Right lung (tissue), 10 donors: ENCODE measurements around the gene ATRAID. TPM values are rescaled to one million over a fixed set of nuclear protein-coding genes. Genes with fewer than 3 reads are reported as not detected.
"Not testable (repeated sequence)": the region's sequence is repeated elsewhere in the genome, so short reads cannot be mapped to it uniquely, and the experiment has no call there.

ENCODE experiments used
- DNase-seq, 2 donors: peaks; one replicate each; pipeline ENCODE4 v3.0.0-alpha.2; 2013
- long read RNA-seq, 8 donors: transcript quantifications; one replicate each; lab custom pipeline, GENCODE V29; 2026
- polyA plus RNA-seq, 5 donors: library from polyadenylated mRNA; unstranded; fragments of 120-200 nt; gene quantifications; one replicate each; pipeline versions ENCODE4 v1.2.1 to v1.2.3, GENCODE V29; 2013; ENCODE audit warnings: inconsistent platforms in 1 of 5, low replicate concordance in 1 of 5; ENCODE audit not compliant: insufficient read length in 5 of 5, insufficient read depth in 1 of 5

Gene ATRAID, protein sequence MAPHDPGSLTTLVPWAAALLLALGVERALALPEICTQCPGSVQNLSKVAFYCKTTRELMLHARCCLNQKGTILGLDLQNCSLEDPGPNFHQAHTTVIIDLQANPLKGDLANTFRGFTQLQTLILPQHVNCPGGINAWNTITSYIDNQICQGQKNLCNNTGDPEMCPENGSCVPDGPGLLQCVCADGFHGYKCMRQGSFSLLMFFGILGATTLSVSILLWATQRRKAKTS
- 100 to 1,000 TPM; 125 to 154 (median 136) TPM for polyA plus RNA-seq
- long read RNA-seq, donor 1, transcript ATRAID-201 (7 exons, 1,240 nt): major isoform, 108 of 204 reads
- long read RNA-seq, donor 1, transcript ATRAID-202 (7 exons, 1,059 nt): minor isoform, 32 of 204 reads
- long read RNA-seq, donor 1, transcript ATRAID-204 (2 exons, 561 nt): minor isoform, 19 of 204 reads
- long read RNA-seq, donor 1, partial matches to known transcripts: 44 of 204 reads
- long read RNA-seq, donor 1, other reads (novel, unspliced or antisense): 0 of 204 reads
- long read RNA-seq, donor 2, transcript ATRAID-202 (7 exons, 1,059 nt): minor isoform, 18 of 83 reads
- long read RNA-seq, donor 2, transcript ATRAID-201 (7 exons, 1,240 nt): major isoform, 54 of 83 reads
- long read RNA-seq, donor 2, partial matches to known transcripts: 6 of 83 reads
- long read RNA-seq, donor 2, other reads (novel, unspliced or antisense): 0 of 83 reads
- long read RNA-seq, donor 3, transcript ATRAID-204 (2 exons, 561 nt): minor isoform, 15 of 103 reads
- long read RNA-seq, donor 3, transcript ATRAID-202 (7 exons, 1,059 nt): minor isoform, 17 of 103 reads
- long read RNA-seq, donor 3, transcript ATRAID-201 (7 exons, 1,240 nt): major isoform, 70 of 103 reads
- long read RNA-seq, donor 3, partial matches to known transcripts: 0 of 103 reads
- long read RNA-seq, donor 3, other reads (novel, unspliced or antisense): 0 of 103 reads
- long read RNA-seq, donor 4, transcript ATRAID-202 (7 exons, 1,059 nt): minor isoform, 12 of 68 reads
- long read RNA-seq, donor 4, transcript ATRAID-204 (2 exons, 561 nt): minor isoform, 10 of 68 reads
- long read RNA-seq, donor 4, transcript ATRAID-201 (7 exons, 1,240 nt): major isoform, 35 of 68 reads
- long read RNA-seq, donor 4, partial matches to known transcripts: 11 of 68 reads
- long read RNA-seq, donor 4, other reads (novel, unspliced or antisense): 0 of 68 reads
- long read RNA-seq, donor 5, transcript ATRAID-201 (7 exons, 1,240 nt): major isoform, 93 of 163 reads
- long read RNA-seq, donor 5, transcript ATRAID-202 (7 exons, 1,059 nt): minor isoform, 30 of 163 reads
- long read RNA-seq, donor 5, transcript ATRAID-204 (2 exons, 561 nt): minor isoform, 14 of 163 reads
- long read RNA-seq, donor 5, partial matches to known transcripts: 24 of 163 reads
- long read RNA-seq, donor 5, other reads (novel, unspliced or antisense): 0 of 163 reads
- long read RNA-seq, donor 6, transcript ATRAID-204 (2 exons, 561 nt): minor isoform, 10 of 152 reads
- long read RNA-seq, donor 6, transcript ATRAID-202 (7 exons, 1,059 nt): minor isoform, 36 of 152 reads
- long read RNA-seq, donor 6, transcript ATRAID-201 (7 exons, 1,240 nt): major isoform, 93 of 152 reads
- long read RNA-seq, donor 6, partial matches to known transcripts: 11 of 152 reads
- long read RNA-seq, donor 6, other reads (novel, unspliced or antisense): 0 of 152 reads
- long read RNA-seq, donor 7, transcript ATRAID-201 (7 exons, 1,240 nt): major isoform, 65 of 91 reads
- long read RNA-seq, donor 7, transcript ATRAID-204 (2 exons, 561 nt): minor isoform, 7 of 91 reads
- long read RNA-seq, donor 7, transcript ATRAID-202 (7 exons, 1,059 nt): minor isoform, 19 of 91 reads
- long read RNA-seq, donor 7, partial matches to known transcripts: 0 of 91 reads
- long read RNA-seq, donor 7, other reads (novel, unspliced or antisense): 0 of 91 reads
- long read RNA-seq, donor 8, transcript ATRAID-202 (7 exons, 1,059 nt): minor isoform, 11 of 39 reads
- long read RNA-seq, donor 8, transcript ATRAID-201 (7 exons, 1,240 nt): major isoform, 26 of 39 reads
- long read RNA-seq, donor 8, partial matches to known transcripts: 0 of 39 reads
- long read RNA-seq, donor 8, other reads (novel, unspliced or antisense): 0 of 39 reads

DNA sequence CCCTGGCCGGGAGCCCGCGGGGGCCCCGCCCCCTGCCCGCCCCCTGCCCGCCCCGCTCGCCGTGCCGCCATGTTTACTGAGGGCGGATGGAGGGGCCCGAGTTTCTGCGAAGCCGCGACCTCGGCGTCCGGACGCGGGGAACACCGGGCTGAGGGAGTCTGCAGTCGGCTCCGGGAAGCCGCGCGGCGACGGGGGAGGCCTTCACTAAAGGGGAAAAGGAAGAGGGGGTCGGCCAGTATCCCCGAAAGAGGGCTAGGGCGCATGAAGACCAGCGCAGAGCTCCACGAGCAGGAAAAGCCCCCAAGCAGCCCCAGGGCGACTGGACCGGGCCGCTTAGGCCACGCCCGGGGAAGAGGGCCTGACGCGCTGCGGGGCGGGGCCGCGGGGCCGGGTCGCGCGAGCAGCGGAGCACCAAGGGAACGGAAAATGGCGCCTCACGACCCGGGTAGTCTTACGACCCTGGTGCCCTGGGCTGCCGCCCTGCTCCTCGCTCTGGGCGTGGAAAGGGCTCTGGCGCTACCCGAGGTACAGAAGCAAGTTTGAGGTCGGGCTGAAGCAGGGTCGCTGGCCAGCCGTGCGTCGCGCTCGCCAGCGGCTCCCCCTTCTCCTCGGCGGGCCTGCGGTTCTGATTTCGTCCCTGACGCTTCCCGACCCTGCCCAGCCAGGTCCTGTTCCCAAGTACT, at the start of gene ATRAID, which contains the start of gene SLC5A6:
Gene ATRAID, plus strand, starts transcription at position 99 of the 683 bp plus-strand sequence. Its CDS starts 328 bp downstream, at position 427.
Gene SLC5A6, minus strand, starts transcription at position 326 of the 683 bp plus-strand sequence. CDS start 4,618 bp downstream, outside the sequence.
- DNase-seq: peak; percentile 91 to 96

DNA sequence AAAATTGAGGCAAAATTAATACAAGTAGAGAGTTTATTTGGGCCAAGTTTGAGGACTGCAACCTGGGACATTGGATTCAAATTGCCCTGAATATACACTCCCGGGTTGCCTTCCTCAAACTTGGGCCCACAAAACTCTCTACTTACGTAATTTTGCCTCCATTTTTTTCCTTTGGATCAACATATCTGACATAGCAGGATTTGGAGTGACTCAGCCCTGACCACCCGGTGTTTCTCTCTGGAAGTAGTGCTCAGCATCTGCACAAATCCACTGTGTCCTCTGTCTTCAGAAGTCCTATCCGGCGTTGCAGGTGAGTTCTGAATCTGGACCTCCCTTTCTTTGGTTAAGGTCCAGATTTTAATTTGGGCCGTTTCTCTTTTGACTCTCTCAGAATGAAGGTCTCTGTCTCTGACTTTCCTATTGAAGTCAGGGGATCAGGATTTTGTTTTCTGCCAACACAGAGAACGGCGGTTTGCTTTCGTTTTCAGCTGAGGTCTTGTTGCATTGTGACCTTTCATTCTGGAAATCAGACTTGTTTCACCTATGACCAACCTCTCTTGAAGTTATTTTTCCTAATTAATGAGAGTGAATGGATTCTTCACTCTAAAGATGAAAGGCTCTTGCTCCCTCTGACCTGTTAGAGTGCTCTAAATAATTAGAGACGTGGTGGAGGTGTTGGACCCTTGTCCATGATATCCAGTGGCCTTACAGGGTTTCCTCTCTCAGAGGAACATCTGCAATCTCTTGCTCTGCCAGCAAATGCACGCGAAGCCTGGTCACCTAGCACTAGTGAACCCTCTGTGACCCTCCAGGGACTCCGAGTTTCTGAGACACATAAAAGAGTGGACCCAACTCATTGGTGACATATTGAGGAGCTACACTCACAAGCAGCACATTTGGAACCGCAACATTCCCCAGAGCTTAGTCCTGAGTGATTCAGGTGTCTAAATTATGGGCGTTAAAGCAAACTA, 49.4 kb upstream of the ATRAID start:
- DNase-seq: no peak

DNA sequence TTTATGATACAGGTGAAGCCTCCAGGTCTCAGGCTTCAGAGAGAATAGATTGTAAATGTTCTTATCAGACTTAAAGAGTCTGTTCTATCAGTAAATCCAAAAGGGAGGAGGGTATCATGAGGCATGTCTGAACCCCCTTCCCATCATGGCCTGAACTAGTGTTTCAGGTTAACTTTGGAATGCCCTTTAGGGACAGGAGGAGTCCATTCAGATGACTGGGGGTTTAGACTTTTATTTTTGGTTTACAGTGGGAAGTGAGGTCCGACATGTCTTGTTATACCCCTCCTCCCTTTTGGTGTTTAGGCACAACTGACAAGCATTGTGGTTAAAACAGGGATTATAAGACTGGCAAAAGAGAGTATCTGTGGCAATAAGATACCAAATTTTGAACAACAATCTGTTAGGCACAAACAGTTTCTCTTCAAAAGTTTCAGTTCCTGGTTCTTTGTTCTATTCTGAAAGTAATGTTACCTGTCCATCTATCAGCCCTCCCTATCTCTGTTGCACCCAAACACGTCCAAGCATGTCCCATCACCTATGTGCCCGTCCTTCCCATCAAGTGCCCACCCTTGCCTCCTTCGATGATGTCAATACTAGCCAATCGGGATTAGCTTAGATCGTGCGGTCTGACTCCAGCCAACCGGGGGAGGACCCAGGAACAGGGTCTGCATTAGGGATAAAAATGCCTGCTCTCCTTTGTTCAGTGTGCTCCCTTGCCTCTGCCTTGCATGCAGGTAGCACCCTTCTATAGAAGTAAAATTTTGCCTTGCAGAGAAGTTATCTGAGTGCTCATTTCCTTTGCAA, 46.7 kb upstream of the ATRAID start:
- no peak for DNase-seq

DNA sequence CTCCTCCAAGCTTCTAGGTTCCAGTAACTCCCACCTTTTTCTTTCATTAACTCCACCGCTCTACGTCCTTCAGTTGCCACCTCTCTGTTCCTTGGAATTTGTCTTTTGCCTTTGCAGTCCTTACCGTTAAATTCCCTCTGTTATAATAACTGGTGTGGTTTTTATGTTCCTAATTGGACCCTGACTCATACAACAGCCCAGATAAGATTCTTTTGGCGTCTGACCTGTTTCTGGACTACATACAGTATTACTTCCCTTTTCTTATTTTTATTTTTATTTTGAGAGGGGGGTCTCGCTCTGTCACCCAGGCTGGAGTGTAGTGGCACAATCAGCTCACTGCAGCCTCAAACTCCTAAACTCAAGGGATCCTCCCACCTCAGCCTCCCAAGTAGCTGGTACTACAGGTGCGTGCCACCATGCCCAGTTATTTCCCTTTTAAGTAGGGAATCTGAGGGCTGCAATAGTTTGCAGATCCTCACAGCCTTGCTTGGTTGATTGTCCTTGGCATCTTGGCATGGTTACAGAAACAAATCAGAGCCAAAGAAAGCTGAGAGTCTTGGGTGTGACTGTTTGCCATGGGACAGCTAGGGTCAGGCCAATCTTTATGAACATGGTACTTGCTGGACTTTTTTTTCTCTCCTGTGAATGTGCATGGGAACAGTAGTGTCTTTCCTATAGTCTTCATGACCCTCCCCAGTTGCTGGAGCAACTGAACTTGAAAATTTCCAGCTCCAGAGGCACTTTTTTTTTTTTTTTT, 41.1 kb upstream of the ATRAID start:
- no peak for DNase-seq

DNA sequence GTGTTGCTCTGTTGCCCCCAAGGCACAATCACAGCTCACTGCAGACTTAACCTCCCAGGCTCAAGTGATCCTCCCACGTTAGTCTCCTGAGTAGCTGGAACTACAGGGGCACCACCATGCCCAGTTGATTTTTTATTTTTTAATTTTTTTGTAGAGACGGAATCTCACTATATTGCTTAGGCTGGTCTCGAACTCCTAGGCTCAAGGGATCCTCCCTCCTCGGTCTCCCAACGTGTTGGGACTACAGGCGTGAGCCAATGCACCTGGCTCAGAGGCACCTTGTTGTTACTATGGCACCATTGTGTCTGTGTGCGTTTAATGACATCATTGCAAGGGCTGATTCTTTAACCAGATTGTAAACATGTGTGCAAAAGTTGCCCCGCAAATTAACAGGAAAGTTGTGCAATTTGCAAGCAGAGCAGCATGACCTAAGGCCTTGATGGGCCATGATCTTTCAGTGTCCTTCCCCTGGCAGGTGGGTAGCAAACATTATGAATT, 40.4 kb upstream of the ATRAID start:
- DNase-seq: no peak

DNA sequence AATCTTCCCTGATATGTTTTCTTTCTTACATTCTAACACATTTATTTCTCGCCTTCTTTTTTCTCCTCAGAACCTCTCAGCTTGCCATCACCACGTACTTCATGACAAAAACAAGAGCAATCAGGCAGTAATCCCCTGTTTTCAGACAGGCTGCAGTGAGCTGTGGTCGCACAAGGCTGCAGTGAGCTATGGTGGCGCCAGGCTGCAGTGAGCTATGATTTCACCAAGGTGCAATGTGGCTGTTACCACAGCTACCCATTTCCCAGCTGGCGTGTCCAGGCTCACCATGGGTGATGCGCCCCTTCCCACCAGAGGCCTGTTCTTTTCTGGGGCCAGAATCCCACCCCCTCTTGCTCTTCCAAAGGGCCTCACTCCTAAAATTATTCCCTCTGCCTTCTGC, 37.2 kb upstream of the ATRAID start:
- no peak for DNase-seq

DNA sequence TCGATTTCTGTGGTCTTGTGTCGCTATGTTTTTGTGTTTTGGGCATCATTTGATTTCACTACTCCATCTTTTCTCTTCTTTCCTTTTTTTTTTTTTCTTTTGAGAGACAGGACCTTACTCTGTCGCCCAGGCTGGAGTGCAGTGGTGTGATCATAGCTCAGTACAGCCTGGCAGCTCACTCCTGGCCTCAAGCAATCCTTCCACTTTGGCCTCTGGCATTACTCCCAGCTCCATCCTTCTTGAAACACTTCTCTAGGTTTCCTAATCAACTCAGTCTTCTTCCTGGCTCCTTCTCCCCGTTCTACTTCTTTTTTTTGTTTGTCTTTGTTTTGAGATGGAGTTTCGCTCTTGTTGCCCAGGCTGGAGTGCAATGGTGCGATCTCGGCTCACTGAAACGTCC, 36.5 kb upstream of the ATRAID start:
- no peak for DNase-seq

DNA sequence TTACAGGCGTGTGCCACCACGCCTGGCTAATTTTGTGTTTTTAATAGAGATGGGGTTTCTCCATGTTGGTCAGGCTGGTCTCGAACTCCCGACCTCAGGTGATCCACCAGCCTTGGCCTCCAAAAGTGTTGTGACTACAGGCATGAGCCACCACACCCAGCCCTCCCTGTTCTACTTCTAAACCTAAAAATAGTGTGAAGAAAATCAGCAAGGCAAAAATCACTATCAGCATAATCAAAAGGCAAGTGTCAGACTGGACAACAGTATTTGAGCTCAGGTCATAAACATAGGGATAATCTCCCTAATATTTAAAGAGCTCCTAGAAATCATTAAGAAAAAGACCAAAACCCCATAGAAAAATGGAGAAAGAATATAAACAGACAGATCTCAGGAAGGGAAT, 36.1 kb upstream of the ATRAID start:
- DNase-seq: not testable (repeated sequence)

DNA sequence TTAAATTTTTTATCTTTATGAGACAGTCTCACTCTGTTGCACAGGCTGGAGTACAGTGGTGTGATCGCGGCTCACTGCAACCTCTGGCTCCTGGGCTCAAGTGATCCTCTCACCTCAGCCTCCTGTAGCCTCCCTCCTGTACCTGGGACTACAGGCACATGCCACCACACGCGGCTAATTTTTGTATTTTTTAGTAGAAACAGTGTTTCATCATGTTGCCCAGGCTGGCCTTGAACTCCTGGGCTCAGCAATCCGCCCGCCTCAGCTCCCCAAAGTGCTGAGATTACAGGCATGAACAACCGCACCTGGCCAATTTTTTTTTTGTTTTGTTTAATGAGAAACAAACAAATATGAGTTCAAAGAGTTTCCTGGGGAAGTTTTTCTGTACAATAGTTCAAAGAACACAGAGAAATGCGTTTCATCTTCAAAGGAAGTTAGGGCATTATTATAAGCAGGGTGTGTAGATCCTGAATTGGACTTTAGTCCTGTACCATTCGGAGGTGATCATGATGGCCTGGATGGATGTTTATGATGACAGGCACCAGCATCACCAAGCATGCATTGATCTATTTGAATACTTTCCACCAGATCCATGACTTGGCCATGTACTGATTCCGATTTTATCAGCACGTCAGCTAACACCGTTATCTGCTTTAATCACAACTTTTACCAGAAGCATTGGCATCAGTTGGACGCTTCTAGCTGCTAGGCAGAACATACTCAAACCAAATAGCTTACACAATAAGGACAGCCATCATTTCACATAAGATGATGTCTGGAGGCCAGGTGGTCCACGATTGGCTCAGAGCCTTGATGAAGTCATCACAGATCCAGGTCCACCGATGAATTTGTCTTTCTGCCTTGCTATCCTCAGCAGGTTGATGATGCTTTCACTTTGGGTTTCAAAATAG, 34.1 kb upstream of the ATRAID start:
- DNase-seq: no peak

DNA sequence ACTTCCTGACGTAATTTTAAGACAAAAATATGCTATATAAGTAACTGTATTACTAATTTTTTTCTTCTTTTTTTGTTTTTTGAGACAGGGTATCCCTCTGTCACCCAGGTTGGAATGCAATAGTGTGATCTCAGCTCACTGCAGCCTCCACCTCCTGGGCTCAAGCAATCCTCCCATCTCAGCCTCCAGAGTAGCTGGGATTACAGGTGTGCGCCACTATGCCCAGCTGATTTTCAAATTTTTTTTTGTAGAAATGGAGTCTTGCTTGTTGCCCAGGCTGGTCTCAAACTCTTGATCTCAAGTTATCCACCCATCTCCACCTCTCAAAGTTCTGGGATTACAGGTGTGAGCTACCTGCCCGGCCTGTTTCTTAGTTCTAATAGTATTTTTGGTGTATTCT, 33.4 kb upstream of the ATRAID start:
- DNase-seq: no peak

DNA sequence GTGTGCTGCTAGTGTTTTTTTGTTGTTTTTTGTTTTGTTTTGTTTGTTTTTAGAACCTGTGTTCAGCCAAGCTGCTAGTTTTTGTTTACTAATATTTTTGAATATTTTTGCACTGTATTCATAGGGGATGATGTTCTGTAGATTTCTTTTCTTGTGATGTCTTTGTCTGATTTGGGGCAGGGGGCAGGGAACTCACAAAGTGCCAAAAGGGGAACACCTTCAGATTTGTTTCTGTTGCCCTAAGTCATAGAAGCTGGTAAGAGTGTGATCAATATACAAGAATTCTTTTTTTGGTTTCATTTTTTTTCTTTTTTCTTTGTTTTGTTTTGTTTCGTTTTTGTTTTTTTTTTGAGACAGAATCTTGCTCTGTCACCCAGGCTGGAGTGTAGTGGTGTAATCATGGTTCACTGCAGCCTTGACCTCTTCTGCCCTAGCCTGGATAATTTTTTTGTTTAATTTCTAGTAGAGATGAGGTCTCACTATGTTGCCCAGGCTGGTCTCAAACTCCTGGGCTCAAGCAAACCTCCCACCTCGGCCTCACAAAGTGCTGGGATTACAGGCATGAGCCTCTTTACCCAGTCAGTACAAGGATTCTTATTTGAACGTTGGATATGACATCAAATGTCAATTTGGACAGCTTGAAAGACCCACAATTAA, 32.4 kb upstream of the ATRAID start:
- DNase-seq: no peak

DNA sequence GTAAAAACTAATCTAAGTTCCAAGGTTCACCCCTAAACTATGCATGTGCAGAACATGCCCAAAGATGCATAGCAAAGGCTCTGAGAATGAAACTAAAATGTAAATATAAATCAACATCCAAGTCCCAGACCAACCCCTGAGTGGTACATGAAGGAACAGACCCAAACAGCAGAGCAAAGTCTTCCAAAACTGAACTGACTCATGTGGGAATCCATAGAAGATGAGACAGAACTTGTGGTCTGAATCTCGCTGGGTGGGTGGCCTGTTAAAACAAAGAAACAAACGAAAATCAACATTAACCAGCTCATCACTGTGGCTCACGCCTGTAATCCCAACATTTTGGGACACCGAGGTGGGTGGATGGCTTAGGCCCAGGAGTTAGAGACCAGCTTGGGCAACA, 29.5 kb upstream of the ATRAID start:
- no peak for DNase-seq

DNA sequence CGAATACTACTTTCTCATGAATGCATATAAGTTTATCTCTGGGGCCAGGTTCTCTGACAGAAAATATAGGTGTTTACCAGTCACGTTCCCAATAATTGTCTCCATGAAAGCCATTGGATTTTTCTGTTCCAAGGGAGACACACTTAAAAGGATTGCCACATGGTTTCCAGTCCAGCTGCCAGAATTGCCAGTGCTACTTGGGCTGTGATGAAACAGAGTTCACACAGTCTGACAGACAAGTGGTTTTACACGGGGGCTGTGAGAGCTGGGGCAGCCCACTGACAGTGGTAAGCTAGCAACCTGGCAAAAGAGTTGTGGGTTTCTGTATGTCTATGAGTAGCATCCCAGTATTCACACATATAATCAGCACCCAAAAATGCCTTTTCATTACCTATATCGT, 27.7 kb upstream of the ATRAID start:
- DNase-seq: no peak

DNA sequence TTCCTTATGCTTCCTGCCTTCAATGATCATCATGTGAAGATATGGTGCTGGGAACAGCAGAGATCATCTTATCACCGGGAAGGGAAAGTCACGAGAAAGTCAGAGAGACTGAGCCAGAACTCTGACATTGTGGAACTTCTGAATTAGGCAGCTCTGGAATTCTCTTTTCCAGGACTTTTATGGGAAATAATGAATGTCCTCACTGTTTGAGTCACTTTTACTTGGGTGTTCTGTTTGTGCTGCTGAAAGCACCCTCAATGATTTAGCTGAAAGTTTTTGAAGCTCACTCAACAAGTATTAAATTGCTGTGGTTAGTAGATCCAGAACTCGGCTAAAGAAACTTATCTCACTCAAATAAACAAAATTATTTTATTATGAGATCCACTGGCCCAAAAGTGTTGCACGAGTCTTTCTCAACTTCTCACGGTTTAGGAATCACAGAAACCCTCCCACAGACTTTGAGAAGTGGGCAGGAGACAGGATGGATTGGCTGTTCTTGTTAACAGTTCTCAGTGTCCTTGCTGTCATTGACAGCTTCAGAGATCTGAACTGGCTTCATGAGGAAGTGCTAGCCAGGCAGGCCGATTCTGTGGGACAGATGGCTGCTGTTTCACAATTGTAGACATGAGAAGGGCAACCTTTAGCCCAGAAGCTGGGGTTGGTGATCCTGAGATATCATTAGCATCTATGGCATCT, 26.4 kb upstream of the ATRAID start:
- no peak for DNase-seq
